ENCODE data around the gene MED13. TPM values are rescaled to one million over a fixed set of nuclear protein-coding genes. Genes with fewer than 3 reads are reported as not detected.

Gene MED13
- total RNA-seq, 1 experiment from 2014 or later: 60.7 TPM

DNA sequence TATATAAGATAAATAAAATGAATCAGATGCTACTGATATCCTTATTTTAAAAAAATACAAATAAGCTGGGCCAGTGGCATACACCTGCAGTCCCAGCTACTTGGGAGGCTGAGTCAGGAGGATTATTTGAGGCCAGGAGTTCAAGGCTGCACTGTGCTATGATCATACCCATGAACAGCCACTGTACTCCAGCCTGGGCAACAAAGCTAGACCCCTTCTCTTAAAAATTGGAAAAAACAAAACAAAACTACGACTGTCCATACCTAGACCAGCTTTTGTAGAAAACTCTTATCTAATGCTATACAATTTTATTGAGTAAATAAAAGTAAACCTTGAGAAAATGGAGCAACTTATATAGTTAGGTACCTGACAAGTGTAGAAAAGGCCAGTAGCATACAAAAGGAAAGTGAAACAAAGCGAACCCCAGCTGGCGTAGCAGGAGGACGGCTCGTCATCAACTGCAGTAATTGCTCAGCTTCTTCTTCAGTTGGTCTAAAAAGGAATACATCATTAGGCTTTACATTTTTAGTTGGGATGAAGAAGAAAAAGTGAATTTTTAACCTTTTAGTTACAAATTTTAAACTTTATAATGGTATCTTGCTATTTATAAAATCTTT, 160.9 kb downstream of the MED13 start:
- Histone ChIP-seq H3K23ac (ENCODE audit: insufficient read length, low read depth, low read length) (no peak overlapping the region), H3K4ac (ENCODE audit: low read depth, low read length) (no peak overlapping the region), H4K5ac (ENCODE audit: insufficient read length, low read depth, low read length) (no peak overlapping the region), H2BK5ac (ENCODE audit: insufficient read length, low read length) (no peak overlapping the region), H3K27ac (ENCODE audit: insufficient read length, low read depth, low read length) (no peak overlapping the region), H3K23me2 (ENCODE audit: insufficient read length, low read depth, low read length, poor library complexity, severe bottlenecking) (no peaks in the 10 kb centered on the region), H4K20me1 (ENCODE audit: control insufficient read depth, insufficient read depth, insufficient read length) (no peaks in the 10 kb centered on the region), H3K27me3 (ENCODE audit: insufficient read depth, low read length) (no peaks in the 10 kb centered on the region), H2BK15ac (ENCODE audit: low read depth, low read length) (no peak overlapping the region), H2BK120ac (ENCODE audit: low read depth, low read length, poor library complexity, severe bottlenecking) (no peak overlapping the region), H3K18ac (ENCODE audit: insufficient read length, low read depth, low read length) (no peak overlapping the region), H3K14ac (ENCODE audit: insufficient read depth, low read length) (no peak overlapping the region), H2AFZ (ENCODE audit: low read length) (no peak overlapping the region), H3K4me1 (ENCODE audit: insufficient read depth, low read length) (no peaks in the 10 kb centered on the region), H4K91ac (ENCODE audit: insufficient read length, low read depth, low read length) (no peak overlapping the region), H3K9ac (ENCODE audit: extremely low read depth, insufficient read length, low read length) (no peak overlapping the region), H2AK5ac (ENCODE audit: insufficient read length, low read length) (no peak overlapping the region), H2BK12ac (ENCODE audit: insufficient read length, low read depth, low read length) (no peak overlapping the region), H3K4me2 (ENCODE audit: insufficient read depth, insufficient read length, low read length) (no peak overlapping the region), H3K9me3 (ENCODE audit: control insufficient read depth, low read depth, low read length) (no peaks in the 10 kb centered on the region), H3K79me2 (ENCODE audit: insufficient read depth, low read length) (no peaks in the 10 kb centered on the region), H3K56ac (ENCODE audit: insufficient read length, low read depth, low read length) (no peak overlapping the region), H3T11ph (ENCODE audit: low read length) (no peak overlapping the region), H4K8ac (replicated peaks; ENCODE audit: insufficient read length, low read depth, low read length) (no peak overlapping the region), H2BK20ac (ENCODE audit: low read depth, low read length, poor library complexity, severe bottlenecking) (no peak overlapping the region), H3K79me1 (ENCODE audit: insufficient read depth, low read depth, low read length, poor library complexity, severe bottlenecking) (no peaks in the 10 kb centered on the region)
- no peak overlapping the region for H3K27ac Mint-ChIP-seq
- TF ChIP-seq, protein P1, sequence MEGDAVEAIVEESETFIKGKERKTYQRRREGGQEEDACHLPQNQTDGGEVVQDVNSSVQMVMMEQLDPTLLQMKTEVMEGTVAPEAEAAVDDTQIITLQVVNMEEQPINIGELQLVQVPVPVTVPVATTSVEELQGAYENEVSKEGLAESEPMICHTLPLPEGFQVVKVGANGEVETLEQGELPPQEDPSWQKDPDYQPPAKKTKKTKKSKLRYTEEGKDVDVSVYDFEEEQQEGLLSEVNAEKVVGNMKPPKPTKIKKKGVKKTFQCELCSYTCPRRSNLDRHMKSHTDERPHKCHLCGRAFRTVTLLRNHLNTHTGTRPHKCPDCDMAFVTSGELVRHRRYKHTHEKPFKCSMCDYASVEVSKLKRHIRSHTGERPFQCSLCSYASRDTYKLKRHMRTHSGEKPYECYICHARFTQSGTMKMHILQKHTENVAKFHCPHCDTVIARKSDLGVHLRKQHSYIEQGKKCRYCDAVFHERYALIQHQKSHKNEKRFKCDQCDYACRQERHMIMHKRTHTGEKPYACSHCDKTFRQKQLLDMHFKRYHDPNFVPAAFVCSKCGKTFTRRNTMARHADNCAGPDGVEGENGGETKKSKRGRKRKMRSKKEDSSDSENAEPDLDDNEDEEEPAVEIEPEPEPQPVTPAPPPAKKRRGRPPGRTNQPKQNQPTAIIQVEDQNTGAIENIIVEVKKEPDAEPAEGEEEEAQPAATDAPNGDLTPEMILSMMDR (conservative IDR thresholded peaks at IDR 0.05): no peak
- no peak for DNase-seq
- H3K4me1 Mint-ChIP-seq: no peaks in the 10 kb centered on the region
- H3K27me3 Mint-ChIP-seq (ENCODE audit: low read depth): no peaks in the 10 kb centered on the region
- no peak overlapping the region for H3K4me3 Mint-ChIP-seq
- no CpG with 5 or more reads among the region's 5 CpGs for WGBS (ENCODE audit: extremely low coverage, insufficient read length, low lambda C conversion rate)
- no peaks in the 10 kb centered on the region for H3K9me3 Mint-ChIP-seq
- peaks cover 16 to 52% (median 46%) of the 10 kb centered on the region in 3 experiments; a peak in 6 of 7 replicates for H3K36me3 Mint-ChIP-seq (ENCODE audit: insufficient read depth in 1 of 3, low read depth in 3 of 3)

All from H9 (cell line).